Activated effector memory CD4-positive, alpha-beta T cell treated with anti-CD3 and anti-CD28 coated beads, Interleukin-2, amount 50 U/mL, for 16 hours (primary cell): ENCODE data around the gene MRPS26.
"Not testable (repeated sequence)": the region's sequence is repeated elsewhere in the genome, so short reads cannot be mapped to it uniquely, and the experiment has no call there.

Experiments used
- DNase-seq: peaks from one replicate; pipeline ENCODE4 v3.0.0-alpha.2; 2020

The MRPS26 gene

GRCh38 chr20:3043322-3043721 lies 2.5 kb upstream of the MRPS26 start, which contains the start of gene GNRH2:
Gene GNRH2 (plus strand): TSS chr20:3043622. CDS start chr20:3044415, 793 bp downstream.
- no peak for DNase-seq

- DNase-seq, result no peak
These were observed 1.4 kb upstream of the MRPS26 start for GRCh38 chr20:3044336-3044965.

- no peak for DNase-seq
These were observed 623 bp upstream of the MRPS26 start for GRCh38 chr20:3045042-3045815.

GRCh38 chr20:3046677-3047462 lies 1.0 kb downstream of the MRPS26 start:
- no peak for DNase-seq

GRCh38 chr20:3047486-3048419 lies 1.9 kb downstream of the MRPS26 start:
- no peak for DNase-seq

- no peak for DNase-seq
These were observed 5.7 kb downstream of the MRPS26 start for GRCh38 chr20:3051385-3052019.

- DNase-seq, result no peak
These were observed 13.6 kb downstream of the MRPS26 start for GRCh38 chr20:3059489-3059888.

- not testable (repeated sequence) for DNase-seq
These were observed 18.3 kb downstream of the MRPS26 start for GRCh38 chr20:3064119-3064518.

GRCh38 chr20:3067139-3068014 lies 21.5 kb downstream of the MRPS26 start:
- DNase-seq, result no peak

- DNase-seq, result no peak
These were observed 22.2 kb downstream of the MRPS26 start for GRCh38 chr20:3068075-3068474.

- DNase-seq, result no peak
These were observed 23.4 kb downstream of the MRPS26 start for GRCh38 chr20:3068986-3069900.

GRCh38 chr20:3070725-3071124 lies 24.9 kb downstream of the MRPS26 start:
- DNase-seq, result no peak

- no peak for DNase-seq
These were observed 25.4 kb downstream of the MRPS26 start for GRCh38 chr20:3071266-3071609.

GRCh38 chr20:3071610-3072529 lies 26.0 kb downstream of the MRPS26 start, which contains the start of gene OXT:
Gene OXT (plus strand): TSS chr20:3071620. CDS start chr20:3071656, 36 bp downstream.
- DNase-seq, result peak; percentile 89

- DNase-seq, result no peak
These were observed 26.8 kb downstream of the MRPS26 start for GRCh38 chr20:3072530-3073250.

- DNase-seq, result not testable (repeated sequence)
These were observed 27.4 kb downstream of the MRPS26 start for GRCh38 chr20:3073251-3073643.

- no peak for DNase-seq
These were observed 29.0 kb downstream of the MRPS26 start for GRCh38 chr20:3074812-3075211.

GRCh38 chr20:3075315-3075714 lies 29.5 kb downstream of the MRPS26 start:
- not testable (repeated sequence) for DNase-seq
